GM18526 (cell line): ENCODE results near the gene BFSP2.
A peak's percentile ranks its signal among the peaks of the same experiment; 100 is the strongest.

ENCODE experiments used
- POLR2A ChIP-seq: IDR thresholded peaks from 3 replicates; pipeline ENCODE4 v1.6.1; 2011; ENCODE audit not compliant: insufficient read length; ENCODE audit errors: extremely low read depth

Gene BFSP2

DNA sequence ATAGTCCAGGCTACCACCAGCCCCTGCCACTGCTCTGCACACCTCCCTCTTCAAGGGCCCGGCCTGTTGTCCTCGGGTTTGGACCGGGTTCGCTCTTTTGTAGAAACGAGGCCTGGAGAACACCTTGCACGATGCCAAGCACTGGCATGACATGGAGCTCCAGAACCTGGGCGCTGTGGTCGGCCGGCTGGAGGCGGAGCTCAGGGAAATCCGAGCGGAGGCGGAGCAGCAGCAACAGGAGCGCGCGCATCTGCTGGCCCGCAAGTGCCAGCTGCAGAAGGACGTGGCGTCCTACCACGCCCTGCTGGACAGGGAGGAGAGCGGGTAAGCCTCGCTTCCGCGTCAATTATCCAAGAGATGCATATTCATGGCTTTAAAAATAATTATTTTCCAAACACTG is 72.4 kb downstream of the BFSP2 start:
- no peak for TF ChIP-seq POLR2A

DNA sequence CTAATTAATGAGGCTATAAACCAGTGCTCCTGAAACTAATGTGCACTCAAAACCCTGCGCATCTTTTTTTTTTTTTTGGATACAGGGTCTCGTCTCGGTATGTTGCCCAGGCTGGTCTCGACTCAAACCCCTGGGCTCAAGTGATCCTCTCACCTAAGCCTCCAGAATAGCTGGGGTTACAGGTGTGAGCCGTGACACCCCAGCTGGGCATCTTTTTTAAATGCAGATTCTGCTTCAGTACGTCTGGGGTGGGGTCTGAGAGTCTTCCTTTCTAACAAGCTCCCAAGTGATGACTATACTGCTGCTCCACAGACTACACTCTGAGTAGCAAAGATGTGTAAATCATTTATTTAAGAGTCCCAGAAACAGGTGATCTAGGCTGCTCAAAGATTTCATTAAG is 73.0 kb downstream of the BFSP2 start:
- TF ChIP-seq POLR2A: no peak

DNA sequence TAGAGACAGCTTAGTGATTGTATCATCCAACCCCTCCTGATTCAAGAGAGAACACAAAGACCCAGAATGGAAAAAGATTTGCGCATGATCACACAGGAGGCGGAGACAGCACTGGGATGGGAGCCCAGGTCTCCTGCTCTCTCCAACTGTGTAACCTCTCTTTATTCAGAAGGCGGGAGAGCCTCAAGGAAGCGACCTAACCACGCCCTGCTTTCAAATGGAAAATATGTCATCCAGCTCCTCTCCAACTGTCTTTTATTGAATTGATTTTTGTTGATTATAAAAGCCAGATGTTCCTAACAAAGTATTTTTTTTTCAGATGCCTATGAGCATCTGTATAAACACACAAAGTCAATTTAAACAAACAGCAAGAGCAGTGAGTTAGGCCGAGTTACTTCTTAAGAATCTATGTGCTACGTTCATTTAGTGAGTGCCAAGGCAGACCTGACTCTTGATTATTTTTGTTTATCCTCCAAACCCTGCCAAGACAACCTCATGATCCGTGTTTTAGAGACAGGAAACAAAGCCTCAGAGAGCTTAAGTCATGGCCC is 74.5 kb downstream of the BFSP2 start:
- TF ChIP-seq POLR2A: no peak

DNA sequence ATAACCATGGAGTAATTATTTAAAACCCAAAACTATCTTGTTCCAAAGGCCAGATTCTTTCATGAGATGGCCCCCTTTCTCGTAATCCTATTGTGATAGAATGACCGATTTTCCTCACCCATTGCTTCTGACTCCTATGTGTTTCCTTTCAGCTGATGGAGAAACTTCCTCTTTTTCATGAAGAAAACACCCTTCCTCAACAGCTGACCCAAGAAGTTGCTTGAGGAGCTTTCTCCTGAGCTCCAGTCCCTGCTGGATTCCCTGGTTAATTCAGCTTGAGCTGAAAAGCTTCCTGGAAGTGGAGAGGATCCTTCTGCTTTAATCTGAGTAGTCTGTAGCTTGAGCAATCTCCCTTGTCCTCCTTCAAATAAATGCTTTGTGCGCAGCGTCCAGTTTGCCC is 75.0 kb downstream of the BFSP2 start:
- no peak for TF ChIP-seq POLR2A

DNA sequence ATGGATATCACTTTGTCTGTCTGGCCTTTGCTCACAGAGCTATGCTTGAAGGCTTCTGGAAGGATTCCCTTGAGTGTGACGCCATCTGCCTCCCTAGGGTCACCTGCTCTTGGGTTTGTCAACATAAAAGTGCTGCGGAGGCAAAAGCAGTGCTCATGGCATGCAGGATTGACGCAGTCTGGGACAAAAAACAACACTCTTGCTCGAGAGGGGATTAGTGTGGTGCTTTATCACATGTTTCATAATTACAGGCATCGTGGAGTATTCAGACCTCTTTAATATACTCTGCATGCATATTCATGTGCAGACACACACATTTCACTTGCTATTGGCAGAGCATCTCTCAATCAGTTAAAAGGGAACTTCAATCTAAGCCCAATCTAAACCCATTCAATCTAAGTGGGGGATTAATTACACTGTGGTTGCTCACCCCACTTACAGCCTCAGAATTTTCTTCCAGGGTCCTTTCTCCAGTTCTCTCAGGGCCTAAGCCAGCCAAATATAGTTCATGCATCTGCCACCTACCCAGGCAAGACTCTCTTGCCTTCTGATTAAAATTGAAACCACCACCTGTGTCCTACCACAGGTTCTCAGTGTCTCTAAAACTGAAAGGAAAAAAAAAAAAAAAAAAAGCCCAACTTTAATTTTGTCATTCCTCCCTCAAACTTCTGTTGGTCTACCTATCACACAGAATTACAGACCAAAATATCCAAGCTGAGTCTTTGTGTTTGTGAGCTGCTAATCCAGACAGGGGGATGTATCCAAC is 75.6 kb downstream of the BFSP2 start:
- no peak for TF ChIP-seq POLR2A

DNA sequence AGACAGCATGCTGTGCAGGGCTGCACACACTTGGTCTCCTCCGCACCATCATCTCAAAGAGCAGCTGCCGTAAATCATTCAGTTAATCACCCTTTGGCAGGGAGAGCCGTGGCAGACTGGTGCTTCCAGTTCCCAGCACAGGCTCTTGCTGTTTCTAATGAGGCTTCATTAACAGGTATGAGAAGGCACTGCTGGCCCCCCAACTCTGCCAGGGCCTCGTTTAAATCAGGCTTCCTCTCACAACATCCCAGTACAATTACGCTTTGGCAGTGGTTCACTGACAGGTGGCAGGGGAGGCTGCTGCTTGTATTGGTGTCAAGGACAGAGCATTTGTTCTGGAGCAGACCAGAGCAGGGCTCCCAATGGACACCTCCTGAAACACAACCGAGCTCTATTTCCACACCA is 77.1 kb downstream of the BFSP2 start:
- TF ChIP-seq POLR2A: no peak

DNA sequence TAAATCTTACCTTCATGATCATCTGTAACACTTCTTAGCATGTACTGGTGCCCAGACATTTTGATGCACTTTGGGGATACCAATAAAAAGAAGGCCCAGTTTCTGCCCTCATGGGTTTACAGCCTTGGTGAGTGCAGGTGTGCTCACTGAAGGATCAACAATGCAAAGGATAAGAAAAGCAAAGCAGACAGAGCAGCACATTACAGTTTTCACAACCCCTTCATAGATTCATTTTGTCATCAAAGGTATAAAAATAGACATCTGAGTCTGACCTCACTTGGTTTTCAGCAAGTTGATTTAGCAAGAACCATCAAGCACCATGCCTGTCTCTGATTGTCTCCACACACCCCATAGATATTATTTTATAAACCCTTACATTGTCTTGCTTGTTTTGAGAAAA is 77.6 kb downstream of the BFSP2 start:
- peak; percentile 43 for TF ChIP-seq POLR2A

DNA sequence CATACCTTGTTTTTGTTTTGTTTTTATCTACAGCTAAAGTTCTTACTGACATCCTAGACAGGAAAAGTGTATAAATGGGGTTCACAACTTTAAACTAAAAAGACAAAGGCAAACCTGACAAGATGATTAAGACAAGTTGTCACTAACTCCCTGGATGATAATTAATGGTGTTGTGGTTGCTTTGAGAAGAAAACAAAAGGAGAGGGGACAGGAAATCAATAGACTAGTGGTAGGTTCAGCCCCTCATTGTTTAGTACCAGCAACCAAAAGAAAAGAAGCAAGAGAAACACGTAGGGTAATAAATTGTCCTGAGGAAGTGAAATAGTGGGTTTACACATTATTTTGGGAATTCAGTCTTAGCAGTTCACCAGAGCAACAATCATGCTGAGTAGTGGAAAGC is 78.8 kb downstream of the BFSP2 start:
- TF ChIP-seq POLR2A: no peak

DNA sequence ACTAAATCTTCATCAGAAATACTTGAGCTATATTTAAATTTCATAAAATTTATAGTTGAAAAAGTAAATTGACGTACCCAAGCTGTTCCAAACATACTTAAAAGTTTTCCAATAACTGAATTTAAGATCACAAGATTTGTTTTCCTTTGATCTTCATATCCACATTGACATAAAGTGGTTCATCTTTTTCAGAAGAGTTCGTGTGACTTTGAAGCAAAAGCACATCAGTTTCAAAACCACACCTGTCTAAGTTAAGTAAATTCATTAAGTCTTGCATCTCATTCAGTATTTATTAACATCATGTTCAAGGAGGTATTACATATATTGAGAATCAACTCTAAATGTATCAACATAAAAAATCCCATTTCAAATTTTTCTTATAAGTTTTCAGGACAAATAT is 79.5 kb downstream of the BFSP2 start:
- TF ChIP-seq POLR2A: no peak

DNA sequence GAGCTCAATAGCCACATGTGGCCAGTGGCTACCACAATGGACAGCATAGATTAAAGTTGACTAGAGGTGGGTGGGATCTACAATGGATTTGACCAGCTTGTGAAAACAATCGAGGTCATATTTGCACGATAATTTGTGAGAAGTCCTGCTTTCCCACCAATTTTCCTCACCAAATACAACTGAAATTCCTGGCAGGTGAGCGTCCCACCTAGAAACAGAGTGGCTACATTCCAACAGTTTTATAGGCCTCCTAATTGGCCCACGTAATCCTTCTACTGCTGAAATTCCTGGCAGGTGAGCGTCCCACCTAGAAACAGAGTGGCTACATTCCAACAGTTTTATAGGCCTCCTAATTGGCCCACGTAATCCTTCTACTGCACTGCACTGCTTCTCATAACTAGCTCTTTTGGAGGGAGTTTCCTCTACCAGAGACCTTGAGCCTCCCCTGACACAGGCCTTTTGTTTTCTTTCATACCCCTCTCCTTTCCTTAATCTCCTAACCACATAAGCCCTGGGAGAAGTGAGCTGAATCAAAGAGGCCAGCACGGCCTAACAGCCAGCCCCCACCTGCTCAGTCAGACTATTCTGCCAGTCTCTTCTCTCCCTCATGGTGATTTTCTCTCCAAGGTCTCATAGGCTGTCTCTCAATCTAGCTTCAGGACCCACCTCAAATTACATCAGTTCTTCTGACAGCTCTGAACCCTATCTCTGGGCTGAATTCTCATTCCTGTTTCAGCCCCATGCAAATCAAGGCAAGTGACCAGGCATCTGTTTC is 80.2 kb downstream of the BFSP2 start:
- TF ChIP-seq POLR2A: peak; percentile 50

DNA sequence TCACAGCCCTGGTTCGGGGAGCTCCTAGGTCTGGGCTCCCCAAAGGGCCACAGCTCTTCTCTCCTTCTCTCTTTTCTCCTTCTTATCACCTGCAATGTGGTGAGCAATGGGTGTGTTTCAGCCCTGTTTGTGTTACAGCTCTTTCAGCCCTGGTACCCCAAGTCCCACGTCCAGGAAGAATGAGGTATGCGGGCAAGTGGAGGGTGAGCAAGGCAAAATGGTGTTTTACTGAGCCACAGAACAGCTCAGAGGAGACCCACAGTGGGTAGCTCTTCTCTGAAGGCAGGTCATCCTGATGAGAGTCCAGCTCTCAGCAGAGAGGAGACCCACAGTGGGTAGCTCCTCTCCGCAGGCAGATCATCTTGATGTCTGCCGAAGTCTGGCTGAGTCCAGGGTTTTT is 86.8 kb downstream of the BFSP2 start:
- TF ChIP-seq POLR2A: no peak

DNA sequence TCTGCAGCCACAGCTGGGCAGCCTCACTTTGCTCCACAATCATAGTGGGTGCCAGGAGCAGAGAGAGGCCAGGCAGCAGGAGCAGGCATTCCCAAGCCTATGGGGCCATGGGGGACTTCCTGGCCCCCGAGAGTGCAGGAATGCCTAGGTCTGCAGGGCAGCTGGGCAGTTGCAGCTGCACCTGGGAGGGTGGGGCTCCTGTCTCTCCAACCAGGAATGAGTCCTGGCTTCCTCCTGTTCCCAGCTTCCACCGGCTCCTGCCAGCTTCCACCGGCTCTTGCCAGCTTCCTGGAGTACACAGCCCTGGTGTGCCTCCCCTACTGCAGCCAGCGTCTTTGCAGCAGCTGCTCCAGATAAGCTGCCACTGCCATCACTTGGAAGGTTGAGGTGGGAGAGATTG is 87.3 kb downstream of the BFSP2 start:
- no peak for TF ChIP-seq POLR2A

DNA sequence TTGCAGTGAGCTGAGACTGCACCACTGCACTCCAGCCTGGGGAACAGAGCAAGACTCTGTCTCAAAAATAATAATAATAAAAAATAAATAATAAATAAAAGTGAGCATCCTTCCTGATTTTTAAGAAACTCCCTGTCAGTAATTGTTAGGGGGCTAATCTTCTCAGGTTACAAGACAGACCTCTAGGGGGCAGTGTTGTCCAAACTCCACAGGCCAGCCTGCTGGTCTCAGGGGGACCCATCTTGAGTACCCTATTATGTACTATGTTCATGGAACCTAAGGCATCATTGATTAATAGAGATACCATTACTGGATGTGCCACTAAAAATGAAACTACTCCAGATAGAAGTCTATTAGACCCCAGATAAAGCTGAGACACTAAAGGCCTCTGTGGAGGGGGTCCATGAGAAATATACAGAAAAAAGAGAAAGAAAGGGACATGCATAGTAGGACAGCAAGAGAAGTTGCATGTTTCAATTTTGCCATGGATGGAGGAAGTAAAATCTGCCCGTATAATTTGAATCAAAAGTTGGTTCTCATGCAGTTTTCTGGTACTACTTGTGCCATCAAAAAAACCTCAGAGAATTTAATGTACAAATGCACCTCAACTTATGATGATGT is 88.2 kb downstream of the BFSP2 start:
- no peak for TF ChIP-seq POLR2A

DNA sequence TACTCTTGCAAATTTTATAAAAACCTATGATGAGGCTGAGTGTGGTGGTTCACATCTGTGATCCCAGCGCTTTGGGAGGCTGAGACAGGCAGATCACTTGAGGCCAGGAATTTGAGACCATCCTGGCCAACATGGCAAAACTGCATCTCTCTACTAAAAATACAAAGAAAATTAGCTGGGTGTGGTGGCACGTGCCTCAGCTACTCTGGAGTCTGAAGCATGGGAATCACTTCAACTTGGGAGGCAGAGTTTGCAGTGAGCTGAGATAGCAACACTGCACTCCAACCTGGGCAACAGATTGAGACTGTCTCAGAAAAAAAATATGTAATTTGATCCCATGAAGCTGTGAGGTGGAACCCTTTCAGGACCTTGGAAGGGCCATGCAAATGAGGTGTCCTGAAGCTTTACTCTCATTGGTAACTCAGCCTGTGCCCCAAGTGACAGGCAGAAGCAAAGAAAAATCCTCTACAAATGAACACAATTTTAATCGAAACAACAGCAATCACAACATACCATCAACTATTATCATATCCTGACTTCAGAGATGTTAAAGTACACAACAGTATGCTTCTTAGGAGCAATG is 89.0 kb downstream of the BFSP2 start:
- TF ChIP-seq POLR2A: no peak

DNA sequence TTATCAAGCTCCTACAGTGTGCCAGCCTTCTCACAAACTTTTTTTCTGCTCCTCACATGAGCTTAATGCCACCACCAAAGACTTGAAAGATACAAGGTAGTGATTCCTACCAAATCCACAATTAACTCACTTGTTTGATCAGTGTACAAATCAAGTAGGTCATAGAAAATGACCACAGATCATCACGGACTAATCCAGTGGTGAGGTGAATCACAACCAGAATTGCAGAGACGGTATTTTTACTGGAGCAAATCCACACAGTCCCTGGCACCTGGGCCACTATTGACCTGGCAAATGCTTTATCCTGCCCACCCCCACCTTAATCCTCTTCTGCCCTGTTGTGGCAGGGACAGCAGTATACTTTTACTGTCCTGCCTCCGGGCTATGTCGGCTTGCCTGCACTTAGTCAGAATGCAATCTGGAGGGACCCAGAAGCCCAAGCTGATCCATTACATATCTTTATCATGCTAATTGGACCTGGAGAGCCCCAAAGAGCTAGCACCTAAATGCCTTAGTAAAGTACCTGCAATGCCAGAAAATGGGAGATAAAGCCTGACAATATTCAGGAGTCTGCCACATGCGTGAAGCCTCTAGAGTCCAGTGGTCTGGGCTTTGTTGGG is 89.7 kb downstream of the BFSP2 start:
- TF ChIP-seq POLR2A: no peak

DNA sequence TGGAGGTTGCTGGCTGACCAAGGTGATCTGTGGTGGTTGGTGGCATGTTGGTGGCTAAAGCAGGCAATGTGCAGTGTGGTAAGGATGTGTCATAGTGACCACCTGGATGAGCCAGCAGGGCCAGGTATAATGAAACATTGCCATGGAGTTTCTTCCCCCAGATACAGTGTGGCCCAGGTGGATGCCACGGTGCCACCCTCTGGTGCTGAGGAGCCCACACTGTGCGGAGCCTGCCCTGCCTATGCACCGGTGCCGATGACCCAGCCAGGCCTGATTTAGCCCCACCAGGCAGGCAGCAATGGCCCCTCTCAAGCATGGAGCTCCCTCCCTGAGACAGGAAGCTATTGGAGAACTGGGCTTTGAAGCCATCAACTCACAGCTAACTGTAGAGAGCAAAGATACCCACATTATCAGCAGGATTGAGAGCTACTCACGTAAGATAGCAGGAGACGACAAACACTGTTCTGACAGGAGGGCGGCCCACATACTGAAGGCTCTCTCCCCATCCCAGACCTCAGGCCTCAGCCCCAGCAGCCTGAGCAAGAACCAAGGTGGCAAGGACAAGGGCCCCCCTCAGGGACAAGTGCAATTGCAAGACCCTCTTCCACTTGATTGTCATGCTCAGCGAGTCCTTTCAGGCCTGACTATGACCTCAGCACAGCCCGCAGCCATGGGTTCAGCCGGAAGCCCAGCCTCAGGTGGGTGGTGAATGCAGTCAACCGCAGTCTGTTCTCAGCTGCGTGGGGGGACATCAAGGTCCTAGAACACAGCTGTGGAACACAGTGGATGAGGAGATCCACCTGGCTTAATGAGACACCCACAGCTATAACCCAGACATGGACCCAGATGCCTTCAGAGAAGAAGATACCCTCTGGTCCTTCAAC is 90.9 kb downstream of the BFSP2 start:
- peak; percentile 30 for TF ChIP-seq POLR2A
